ENCODE results near the gene CEP85. TPM values are rescaled to one million over a fixed set of nuclear protein-coding genes. Genes with fewer than 3 reads are reported as not detected.
A peak's percentile ranks its signal among the peaks of the same experiment; 100 is the strongest.
"Not testable (repeated sequence)": the region's sequence is repeated elsewhere in the genome, so short reads cannot be mapped to it uniquely, and the experiment has no call there.

The CEP85 gene
- total RNA-seq, 1 donor from 2014 or later, result 10.0 TPM

DNA sequence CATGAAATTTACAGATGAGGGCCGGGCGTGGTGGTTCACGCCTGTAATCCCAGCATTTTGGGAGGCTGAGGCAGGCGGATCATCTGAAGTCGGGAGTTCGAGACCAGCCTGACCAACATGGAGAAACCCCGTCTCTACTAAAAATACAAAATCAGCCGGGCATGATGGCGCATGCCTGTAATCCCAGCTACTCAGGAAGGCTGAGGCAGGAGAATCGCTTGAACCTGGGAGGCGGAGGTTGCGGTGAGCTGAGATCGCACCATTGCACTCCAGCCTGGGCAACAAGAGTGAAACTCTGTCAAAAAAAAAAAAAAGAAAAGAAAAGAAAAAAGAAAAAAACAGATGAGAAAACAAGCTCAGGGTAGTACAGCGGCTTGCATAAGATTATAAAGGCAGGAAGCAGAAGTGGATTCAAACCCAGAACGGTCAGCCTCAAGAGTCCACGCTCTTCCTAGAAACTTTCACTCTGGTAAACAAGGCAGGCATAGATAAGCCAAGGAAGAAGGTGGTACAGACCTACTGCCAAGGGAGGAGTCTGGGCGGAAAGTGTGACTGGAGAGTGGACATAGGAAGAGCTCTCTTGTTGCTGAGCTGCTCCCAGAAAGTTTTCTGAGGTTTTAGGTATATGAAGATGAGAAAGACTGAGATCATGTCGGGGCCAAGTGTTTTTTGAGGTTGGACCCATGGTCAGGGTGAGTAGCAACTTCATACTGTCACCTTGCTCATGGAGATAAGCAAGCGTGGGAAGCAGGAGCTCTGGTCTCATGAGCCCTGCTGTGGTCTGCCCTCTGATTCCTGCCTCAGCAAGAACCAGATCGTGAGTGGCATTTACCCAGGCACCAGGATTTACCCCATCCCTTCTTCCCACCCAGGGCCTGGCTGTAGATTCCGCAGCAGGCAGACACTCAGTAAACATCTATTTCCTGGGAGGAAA, 74.2 kb downstream of the CEP85 start:
- not testable (repeated sequence) for DNase-seq (ENCODE audit: low spot score)

DNA sequence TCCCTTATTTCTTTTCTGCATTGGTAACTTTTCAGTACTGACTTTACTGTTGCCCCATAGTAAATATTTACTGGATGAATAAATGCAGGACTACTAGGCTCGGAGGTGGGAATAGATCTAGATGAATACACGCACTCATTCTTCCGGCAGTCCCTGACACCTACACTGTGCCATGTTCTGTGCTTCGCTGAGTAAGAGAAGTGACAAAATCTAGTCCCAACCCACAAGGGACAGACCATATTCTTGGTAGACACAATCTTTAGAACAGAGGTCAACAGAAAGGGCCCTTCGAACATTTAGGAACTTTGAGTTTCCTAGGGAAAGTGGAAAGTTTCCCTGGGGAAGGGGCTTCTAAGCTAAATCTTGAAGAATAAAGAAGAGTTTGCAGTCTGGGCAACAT, 80.5 kb downstream of the CEP85 start:
- no peak for DNase-seq (ENCODE audit: low spot score)

DNA sequence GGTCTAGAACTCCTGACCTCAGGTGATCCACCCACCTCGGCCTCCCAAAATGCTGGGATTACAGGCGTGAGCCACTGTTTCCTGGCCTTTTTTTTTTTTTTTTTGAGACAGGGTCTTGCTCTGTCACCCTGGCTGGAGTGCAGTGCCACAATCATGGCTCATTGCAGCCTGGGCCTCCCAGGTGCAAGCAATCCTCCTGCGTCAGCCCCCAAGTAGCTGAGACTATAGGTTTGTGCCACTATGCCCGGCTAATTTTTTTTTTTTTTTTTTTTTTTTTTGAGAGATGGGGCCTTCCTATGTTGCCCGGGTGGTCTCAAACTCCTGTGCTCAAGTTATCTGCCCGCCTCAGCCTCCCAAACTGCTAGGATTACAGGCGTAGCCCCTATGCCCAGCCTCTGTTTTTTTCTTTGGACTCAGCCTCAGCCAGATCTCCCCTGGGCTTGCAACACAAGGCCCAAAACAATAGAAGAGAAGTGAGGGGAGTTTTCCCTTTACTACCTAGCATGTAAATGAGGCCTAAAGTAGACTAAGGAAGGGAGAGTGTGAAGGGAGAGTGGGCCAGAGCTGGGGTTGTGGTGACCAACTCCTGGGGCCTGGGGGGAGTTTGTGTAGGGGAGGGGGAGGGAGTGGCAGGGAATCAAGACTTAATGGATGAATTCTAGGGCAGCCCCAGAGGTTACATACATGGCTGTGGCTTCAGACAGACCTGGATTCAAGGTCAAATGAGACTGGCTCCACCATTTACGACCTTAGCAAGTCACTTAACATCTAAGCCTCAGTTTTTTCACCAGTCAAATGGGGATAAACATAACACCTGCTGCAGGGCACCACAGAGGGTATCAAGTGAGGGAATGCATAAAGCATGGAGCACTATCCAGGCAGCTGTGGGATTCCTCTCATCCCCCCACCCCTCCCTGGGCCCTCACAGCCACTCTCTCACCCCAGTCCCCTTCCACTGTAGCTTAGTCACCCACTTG, 82.2 kb downstream of the CEP85 start:
- DNase-seq (ENCODE audit: low spot score), result no peak

DNA sequence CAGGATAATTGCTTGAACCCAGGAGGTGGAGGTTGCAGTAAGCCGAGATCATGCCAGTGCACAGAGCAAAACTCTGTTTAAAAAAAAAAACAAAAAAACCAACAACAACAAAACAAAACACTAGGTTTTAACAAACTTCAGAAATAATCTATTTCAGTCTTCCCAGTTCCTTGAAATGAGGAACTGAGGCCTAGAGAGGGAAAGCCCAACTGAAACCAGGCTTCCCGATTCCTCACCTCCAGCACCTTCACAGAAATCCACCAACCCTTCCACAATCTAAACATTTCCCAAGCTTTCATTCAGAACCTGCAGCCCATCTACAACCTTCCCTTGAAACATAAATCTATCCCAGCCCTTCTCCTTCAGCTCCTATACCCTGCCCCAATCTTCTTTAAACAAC, 83.1 kb downstream of the CEP85 start:
- DNase-seq (ENCODE audit: low spot score), result no peak

- no peak for DNase-seq (ENCODE audit: low spot score)
Observed at GRCh38 chr1:26317612-26318337, 83.8 kb downstream of the CEP85 start, which contains the start of gene CD52. TSS of gene CD52 (plus strand) at chr1:26317958. CDS start at chr1:26318018, 60 bp downstream.

DNA sequence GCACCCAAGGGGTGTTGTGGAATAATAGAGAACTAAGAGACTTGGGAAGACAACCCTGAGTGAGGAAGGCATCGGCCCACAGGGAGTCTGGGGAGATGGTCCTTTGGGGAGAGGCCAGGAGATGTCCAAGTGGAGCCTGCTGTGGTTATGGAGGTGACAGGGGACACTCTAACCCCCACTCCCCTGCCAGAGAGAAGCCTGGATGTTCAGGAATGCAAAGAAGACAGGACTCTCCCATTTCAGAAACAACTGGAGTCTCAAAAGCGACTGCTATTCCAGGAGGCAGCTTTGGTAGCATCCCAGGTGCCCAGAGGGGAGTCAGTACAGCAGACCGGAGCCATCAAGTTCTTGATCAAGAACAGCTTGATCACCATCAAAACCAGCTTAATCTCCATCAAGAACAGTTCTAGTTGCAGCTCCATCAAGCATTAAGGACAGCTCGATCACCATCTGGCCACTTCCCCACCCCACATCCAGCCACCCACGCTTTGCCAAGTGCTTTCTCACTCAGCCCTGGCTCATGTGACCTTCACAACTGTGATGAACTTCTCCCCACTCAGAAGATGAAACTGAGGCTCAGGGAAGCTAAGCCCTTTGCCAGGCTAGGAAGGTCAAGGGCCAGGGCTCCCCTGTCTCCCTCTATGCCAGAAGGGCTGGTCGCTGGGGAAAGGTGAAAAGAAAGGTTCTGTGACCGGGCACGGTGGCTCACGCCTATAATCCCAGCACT, 84.5 kb downstream of the CEP85 start:
- DNase-seq (ENCODE audit: low spot score), result peak; percentile 34

GRCh38 chr1:26320896-26321295, 86.9 kb downstream of the CEP85 start:
- DNase-seq (ENCODE audit: low spot score), result no peak

GRCh38 chr1:26321315-26322041, 87.5 kb downstream of the CEP85 start:
- DNase-seq (ENCODE audit: low spot score), result peak; percentile 89

DNA sequence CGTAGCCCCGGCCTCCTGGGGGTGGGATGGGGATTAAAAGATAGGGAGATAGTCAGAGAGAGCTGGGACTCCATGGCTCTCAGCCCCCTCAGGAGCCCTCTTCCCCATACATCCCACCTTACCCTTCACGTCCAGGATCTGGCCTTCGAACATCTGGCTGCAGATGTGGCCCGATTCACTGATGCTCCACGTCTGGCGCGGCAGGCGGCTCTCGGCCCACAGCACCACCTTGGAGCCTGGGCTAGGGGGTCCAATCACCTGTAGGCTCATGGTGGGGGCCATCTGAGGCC, 88.0 kb downstream of the CEP85 start:
- no peak for DNase-seq (ENCODE audit: low spot score)

DNA sequence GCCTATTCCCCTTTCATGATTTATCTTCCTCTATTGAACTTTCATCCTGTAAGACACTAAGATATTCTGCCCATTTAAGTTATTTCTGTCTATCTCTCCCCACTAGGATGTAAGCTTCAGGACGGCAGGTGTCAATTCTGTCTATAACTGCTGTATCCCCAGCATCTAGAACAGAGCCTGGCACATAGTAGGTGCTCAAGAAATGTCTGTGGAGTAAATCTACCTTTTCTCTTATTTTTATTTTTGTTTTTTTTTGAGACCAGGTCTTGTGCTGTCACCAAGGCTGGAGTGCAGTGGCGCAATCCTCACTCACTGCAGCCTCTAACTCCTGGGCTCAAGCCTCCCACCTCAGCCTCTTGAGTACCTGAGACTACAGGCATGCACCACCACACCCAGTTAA, 89.4 kb downstream of the CEP85 start:
- DNase-seq (ENCODE audit: low spot score), result no peak

DNA sequence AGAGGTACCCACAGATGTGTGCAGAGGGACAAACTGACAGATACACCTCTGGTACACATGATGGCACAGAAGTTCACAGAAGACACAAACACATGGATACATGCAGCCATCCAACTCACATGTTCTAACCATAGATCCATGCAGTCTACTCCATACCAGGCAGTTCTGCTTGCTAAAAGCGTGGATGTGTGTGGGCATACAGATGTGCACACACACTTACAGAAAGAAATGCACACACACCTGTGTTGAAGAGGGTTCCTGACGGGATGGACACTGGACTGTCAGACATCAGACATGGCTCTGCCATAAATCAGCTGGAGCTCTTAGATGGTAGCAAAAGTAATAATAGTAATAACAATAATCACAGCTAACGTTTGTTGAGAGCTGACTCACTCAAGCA, 90.5 kb downstream of the CEP85 start:
- DNase-seq (ENCODE audit: low spot score), result no peak

- no peak for DNase-seq (ENCODE audit: low spot score)
Observed at GRCh38 chr1:26327956-26328362, 94.0 kb downstream of the CEP85 start.

Other genes with a start within 250 kb of the CEP85 start
- gene PAFAH2, start 236.1 kb upstream of the CEP85 start, total RNA-seq, result 43.6 TPM
- 1.6 TPM for gene EXTL1, start 212.4 kb upstream of the CEP85 start, total RNA-seq
- 166 TPM for gene SLC30A2, start 188.1 kb upstream of the CEP85 start, total RNA-seq
- 6.1 TPM for gene TRIM63, start 166.6 kb upstream of the CEP85 start, total RNA-seq
- gene PDIK1L, start 122.4 kb upstream of the CEP85 start, total RNA-seq, result 19.0 TPM
- gene FAM110D, start 75.1 kb upstream of the CEP85 start, total RNA-seq, result 2.8 TPM
- gene C1orf232, start 65.2 kb upstream of the CEP85 start, total RNA-seq, result not detected
- 28.1 TPM for gene ZNF593, start 64.3 kb upstream of the CEP85 start, total RNA-seq
- gene ZNF593OS, start 62.4 kb upstream of the CEP85 start, total RNA-seq, result 0.29 TPM
- 36.0 TPM for gene CNKSR1, start 56.7 kb upstream of the CEP85 start, total RNA-seq
- not detected for gene CATSPER4, start 43.6 kb upstream of the CEP85 start, total RNA-seq
- 133 TPM for gene SH3BGRL3, start 45.9 kb downstream of the CEP85 start, total RNA-seq
- gene UBXN11, start 72.4 kb downstream of the CEP85 start, total RNA-seq, result 21.3 TPM
- gene CD52, start 83.8 kb downstream of the CEP85 start, total RNA-seq, result 21.1 TPM
- 25.5 TPM for gene CRYBG2, start 119.9 kb downstream of the CEP85 start, total RNA-seq
- 2.9 TPM for gene ZNF683, start 138.6 kb downstream of the CEP85 start, total RNA-seq
- gene LIN28A, start 176.6 kb downstream of the CEP85 start, total RNA-seq, result 1.4 TPM
- 42.3 TPM for gene DHDDS, start 198.1 kb downstream of the CEP85 start, total RNA-seq
- 236 TPM for gene HMGN2, start 238.2 kb downstream of the CEP85 start, total RNA-seq

All from mucosa of gallbladder (tissue), 1 donor.